CD4-positive, CD25-positive, alpha-beta regulatory T cell (primary cell): ENCODE measurements around the gene AIFM1. TPM values are rescaled to one million over a fixed set of nuclear protein-coding genes. Genes with fewer than 3 reads are reported as not detected.

Source experiments
- ATAC-seq, 2 donors: fragments of 150-1000 bp; cut with Tn5 transposase; one replicate each; pipeline ENCODE4 v1.10.0; 2021; ENCODE audit warnings: low read depth in 2 of 2, moderate number of reproducible peaks in 2 of 2, moderate library complexity in 1 of 2
- DNase-seq, 3 donors: peaks; one replicate each; pipeline versions ENCODE4 v3.0.0 to v3.0.0-alpha.2; 2012 to 2022; ENCODE audit warnings: mixed read lengths in 1 of 3
- H3K27ac ChIP-seq: one replicate; pipeline ENCODE4 v1.7.0; 2013; ENCODE audit warnings: mild to moderate bottlenecking, low read length; ENCODE audit not compliant: insufficient read depth, poor library complexity, severe bottlenecking
- H3K27me3 ChIP-seq: one replicate; pipeline ENCODE4 v1.7.0; 2013; ENCODE audit warnings: low read length; ENCODE audit not compliant: control insufficient read depth, insufficient read depth
- H3K36me3 ChIP-seq: one replicate; pipeline ENCODE4 v1.7.0; 2013; ENCODE audit warnings: mild to moderate bottlenecking, low read length, moderate library complexity; ENCODE audit not compliant: control insufficient read depth, insufficient read depth
- H3K4me1 ChIP-seq: 2 replicates; pipeline ENCODE4 v1.7.0; 2013; ENCODE audit warnings: mild to moderate bottlenecking, low read length; ENCODE audit not compliant: insufficient read depth, control insufficient read depth, poor library complexity, severe bottlenecking
- H3K4me3 ChIP-seq: one replicate; pipeline ENCODE4 v1.7.0; 2013; ENCODE audit warnings: low read depth, mild to moderate bottlenecking, low read length, moderate library complexity
- H3K9me3 ChIP-seq, 2 experiments: 1 replicate in 1 of 2; 2 replicates in 1 of 2; pipeline ENCODE4 v1.7.0; 2013; ENCODE audit warnings: low read length in 2 of 2, mild to moderate bottlenecking in 1 of 2, moderate library complexity in 1 of 2; ENCODE audit not compliant: control insufficient read depth in 2 of 2
- H3K27ac Mint-ChIP-seq, 3 donors: one replicate each; pipeline ENCODE4 v1.8.0; 2020 to 2022; ENCODE audit warnings: mild to moderate bottlenecking in 3 of 3, mixed read lengths in 3 of 3, moderate library complexity in 2 of 3
- H3K27me3 Mint-ChIP-seq: one replicate; pipeline ENCODE4 v1.8.0; 2022; ENCODE audit warnings: mild to moderate bottlenecking, mixed read lengths
- H3K36me3 Mint-ChIP-seq: one replicate; pipeline ENCODE4 v1.8.0; 2020; ENCODE audit warnings: mixed read lengths
- H3K4me1 Mint-ChIP-seq, 4 donors: one replicate each; pipeline ENCODE4 v1.8.0; 2020 to 2022; ENCODE audit warnings: mixed read lengths in 4 of 4, mild to moderate bottlenecking in 1 of 4
- H3K4me3 Mint-ChIP-seq, 4 donors: one replicate each; pipeline ENCODE4 v1.8.0; 2020 to 2022; ENCODE audit warnings: mild to moderate bottlenecking in 4 of 4, mixed read lengths in 4 of 4, moderate library complexity in 3 of 4
- H3K9me3 Mint-ChIP-seq, 7 donors: one replicate each; pipeline ENCODE4 v1.8.0; 2020 to 2022; ENCODE audit warnings: mixed read lengths in 7 of 7, mild to moderate bottlenecking in 3 of 7, moderate library complexity in 2 of 7
- polyA plus RNA-seq, 4 donors: library from polyadenylated mRNA; unstranded; fragments of 300-500 nt; fragmentation: Illumina TruSeq; gene quantifications; one replicate each; pipeline ENCODE4 v1.2.3, GENCODE V29; 2021
- total RNA-seq: library from RNA; stranded (reverse); gene quantifications from one replicate; pipeline ENCODE4 v1.2.3, GENCODE V29; 2022

AIFM1 gene
- total and polyA plus RNA-seq, 5 donors from 2014 or later = 19.3 to 32.0 (median 28.0) TPM

DNA sequence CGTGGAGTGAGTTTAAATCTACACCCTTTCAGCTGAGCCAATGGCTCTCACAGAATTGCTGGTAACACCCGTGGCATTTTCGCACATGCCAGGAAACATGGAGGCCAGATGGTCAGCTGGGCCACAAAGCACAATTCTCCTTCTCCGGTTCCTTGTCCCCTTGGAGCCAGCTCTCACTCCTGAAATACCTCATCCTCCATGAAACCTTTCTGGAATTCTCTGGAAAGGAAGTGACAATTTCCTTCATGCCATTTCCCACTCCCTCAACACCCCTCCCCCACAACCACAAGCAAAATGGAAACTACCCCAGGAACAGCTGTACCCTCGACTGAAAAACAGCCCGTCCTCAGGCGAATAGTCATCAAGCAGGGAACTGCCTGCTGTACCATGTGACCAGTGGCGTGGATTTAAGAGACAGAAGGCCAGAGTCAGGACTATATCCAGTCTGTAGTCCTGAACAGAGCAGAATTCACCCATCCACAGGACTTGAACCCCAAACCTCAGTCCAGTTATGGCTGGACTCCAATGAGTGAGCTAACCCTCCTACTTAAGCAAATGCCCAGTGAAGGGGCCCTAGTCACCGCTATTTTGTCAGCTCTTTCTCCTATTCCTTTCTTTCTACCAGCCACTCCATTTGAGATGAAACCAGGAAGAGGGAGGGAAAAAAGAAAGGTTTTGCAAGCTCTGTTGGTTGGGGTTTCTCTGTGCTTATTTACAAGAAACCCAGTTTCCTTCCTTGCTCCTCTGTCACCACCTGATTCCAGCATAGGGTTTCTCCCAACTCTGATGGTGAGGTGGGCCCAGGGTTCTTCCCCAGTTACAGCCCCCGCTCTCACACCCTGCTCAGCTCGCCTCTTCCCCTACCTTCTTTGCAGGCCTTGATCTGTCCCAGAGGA is 79.8 kb downstream of the AIFM1 start:
- Mint-ChIP-seq H3K4me1 (peaks cover 0 to 90% (median 29%) of the 10 kb centered on the region in 4 donors), H3K27me3 (no peaks in the 10 kb centered on the region), H3K4me3 (peak overlapping the region; percentile 91 to 94 (median 92)), H3K27ac (peak overlapping the region; percentile 88 to 92 (median 92)), H3K36me3 (peaks cover 3% of the 10 kb centered on the region), H3K9me3 (no peaks in the 10 kb centered on the region)
- DNase-seq (no peak), ATAC-seq (no peak)
- peaks cover 4% of the 10 kb centered on the region for H3K36me3 ChIP-seq
- H3K27ac ChIP-seq = peak overlapping the region; percentile 76
- H3K9me3 ChIP-seq = no peaks in the 10 kb centered on the region
- peaks cover 85% of the 10 kb centered on the region for H3K4me1 ChIP-seq
- H3K27me3 ChIP-seq = no peaks in the 10 kb centered on the region
- H3K4me3 ChIP-seq = peak overlapping the region; percentile 90

DNA sequence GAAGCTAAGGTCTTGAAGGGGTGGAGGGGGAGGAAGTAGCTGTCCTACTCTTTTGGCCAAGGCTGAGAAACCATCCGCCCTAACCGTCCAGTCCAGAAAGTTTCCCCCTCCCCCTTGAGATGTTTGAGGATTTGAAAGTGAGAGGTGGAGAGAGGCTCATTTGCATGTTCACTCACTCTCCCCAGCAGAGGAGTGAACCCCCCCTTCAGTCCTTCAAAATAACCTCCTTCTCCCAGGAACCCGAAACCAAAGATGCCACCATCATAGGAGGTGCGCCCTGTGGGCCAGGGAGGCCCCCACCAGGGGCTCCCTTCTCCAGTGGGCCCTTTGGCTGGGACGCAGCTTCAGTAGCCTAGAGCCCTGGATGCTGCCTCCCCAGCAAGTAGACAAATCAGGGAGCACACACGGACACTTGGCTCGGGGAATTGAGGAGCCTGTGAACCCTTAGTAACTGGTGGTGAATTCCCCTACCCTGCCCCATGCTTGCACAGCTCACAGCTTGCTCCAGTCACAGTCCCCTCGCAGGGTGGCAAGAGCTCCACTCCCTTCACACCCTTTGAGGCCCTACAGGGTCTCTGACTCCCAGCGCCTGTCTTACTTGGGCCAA is 80.9 kb downstream of the AIFM1 start:
- ATAC-seq (no peak), DNase-seq (no peak)
- H3K27me3 Mint-ChIP-seq = no peaks in the 10 kb centered on the region
- peak overlapping the region; percentile 72 to 86 (median 82) for H3K27ac Mint-ChIP-seq
- H3K27ac ChIP-seq = peak overlapping the region; percentile 76
- H3K4me3 Mint-ChIP-seq = peak overlapping the region; percentile 91 to 94 (median 92)
- H3K27me3 ChIP-seq = no peaks in the 10 kb centered on the region
- peaks cover 0 to 90% (median 28%) of the 10 kb centered on the region in 4 donors for H3K4me1 Mint-ChIP-seq
- peaks cover 8% of the 10 kb centered on the region for H3K36me3 ChIP-seq
- H3K36me3 Mint-ChIP-seq = peaks cover 4% of the 10 kb centered on the region
- H3K9me3 Mint-ChIP-seq = no peaks in the 10 kb centered on the region
- no peaks in the 10 kb centered on the region for H3K9me3 ChIP-seq
- H3K4me1 ChIP-seq = peaks cover 88% of the 10 kb centered on the region
- H3K4me3 ChIP-seq = peak overlapping the region; percentile 90

DNA sequence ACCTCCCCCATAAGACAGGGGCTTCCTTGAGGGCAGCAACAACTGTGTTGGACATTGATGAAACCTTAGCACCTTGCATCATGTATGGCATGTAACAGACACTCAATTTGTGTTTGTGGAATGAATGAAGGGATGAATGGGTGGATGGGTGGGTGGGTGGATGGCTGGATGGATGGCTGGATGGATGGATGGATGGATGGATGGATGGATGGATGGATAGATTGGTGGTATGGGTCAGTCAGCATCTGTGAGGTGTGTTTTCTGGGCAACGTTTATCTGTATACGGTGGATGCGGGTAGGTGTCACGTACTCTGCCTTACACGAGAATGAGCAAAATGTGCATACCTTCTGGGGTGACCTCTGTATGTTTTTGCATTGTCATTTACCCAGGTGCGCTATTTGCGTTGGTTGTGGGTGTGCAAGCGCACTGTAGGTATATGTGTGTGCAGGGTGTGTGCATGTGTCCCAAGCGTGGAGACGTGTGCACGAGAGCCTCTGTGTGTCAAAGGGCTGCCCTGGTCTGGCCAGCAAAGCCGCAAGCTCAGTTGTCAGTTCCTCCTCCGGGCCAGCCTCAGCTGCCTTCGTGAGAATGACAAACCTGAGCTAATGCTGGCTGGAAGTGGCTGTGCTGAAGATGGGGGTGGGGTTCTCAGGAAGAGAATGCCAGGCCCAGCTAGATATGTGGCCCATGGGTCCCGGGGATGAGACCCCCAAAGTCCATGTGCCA is 81.8 kb downstream of the AIFM1 start:
- DNase-seq = peak in 1 of 3 donors; percentile 38
- H3K4me1 ChIP-seq = peaks cover 84% of the 10 kb centered on the region
- peak overlapping the region; percentile 91 to 94 (median 92) for H3K4me3 Mint-ChIP-seq
- peaks cover 8% of the 10 kb centered on the region for H3K36me3 ChIP-seq
- H3K27me3 ChIP-seq = no peaks in the 10 kb centered on the region
- peak overlapping the region; percentile 72 to 98 (median 82) for H3K27ac Mint-ChIP-seq
- H3K9me3 Mint-ChIP-seq = no peaks in the 10 kb centered on the region
- H3K4me1 Mint-ChIP-seq = peaks cover 0 to 87% (median 30%) of the 10 kb centered on the region in 4 donors
- ATAC-seq = no peak
- peak overlapping the region; percentile 90 for H3K4me3 ChIP-seq
- H3K36me3 Mint-ChIP-seq = peaks cover 7% of the 10 kb centered on the region
- H3K27me3 Mint-ChIP-seq = no peaks in the 10 kb centered on the region
- no peaks in the 10 kb centered on the region for H3K9me3 ChIP-seq
- peak overlapping the region; percentile 77 for H3K27ac ChIP-seq

DNA sequence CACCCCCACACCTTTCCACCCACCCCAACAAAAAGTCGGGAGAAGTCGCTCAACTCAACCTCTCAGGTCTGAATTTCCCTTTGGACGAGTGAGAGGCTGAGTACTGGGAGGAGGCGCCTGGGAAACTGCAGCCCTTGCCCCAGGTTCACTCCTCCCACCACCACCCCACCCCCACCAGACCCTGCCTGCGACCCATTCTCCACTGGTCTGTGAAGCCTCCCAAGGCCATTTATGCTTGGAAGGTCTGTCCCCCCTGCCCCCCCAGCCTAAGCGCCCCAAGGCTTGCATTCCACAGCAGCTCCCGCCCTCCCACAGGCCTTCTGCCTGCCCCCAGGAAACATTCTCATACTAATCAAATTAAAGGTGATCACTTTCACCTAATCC is 82.5 kb downstream of the AIFM1 start:
- no peak for DNase-seq
- Histone ChIP-seq H3K27me3 (no peaks in the 10 kb centered on the region), H3K27ac (peak overlapping the region; percentile 77), H3K4me3 (peak overlapping the region; percentile 90), H3K36me3 (peaks cover 8% of the 10 kb centered on the region), H3K4me1 (peaks cover 81% of the 10 kb centered on the region), H3K9me3 (no peaks in the 10 kb centered on the region)
- Mint-ChIP-seq H3K36me3 (peaks cover 7% of the 10 kb centered on the region), H3K9me3 (no peaks in the 10 kb centered on the region), H3K27ac (peak overlapping the region; percentile 92 to 98 (median 94)), H3K4me1 (peaks cover 0 to 80% (median 29%) of the 10 kb centered on the region in 4 donors), H3K4me3 (peak overlapping the region; percentile 91 to 98 (median 92)), H3K27me3 (no peaks in the 10 kb centered on the region)
- ATAC-seq = no peak

DNA sequence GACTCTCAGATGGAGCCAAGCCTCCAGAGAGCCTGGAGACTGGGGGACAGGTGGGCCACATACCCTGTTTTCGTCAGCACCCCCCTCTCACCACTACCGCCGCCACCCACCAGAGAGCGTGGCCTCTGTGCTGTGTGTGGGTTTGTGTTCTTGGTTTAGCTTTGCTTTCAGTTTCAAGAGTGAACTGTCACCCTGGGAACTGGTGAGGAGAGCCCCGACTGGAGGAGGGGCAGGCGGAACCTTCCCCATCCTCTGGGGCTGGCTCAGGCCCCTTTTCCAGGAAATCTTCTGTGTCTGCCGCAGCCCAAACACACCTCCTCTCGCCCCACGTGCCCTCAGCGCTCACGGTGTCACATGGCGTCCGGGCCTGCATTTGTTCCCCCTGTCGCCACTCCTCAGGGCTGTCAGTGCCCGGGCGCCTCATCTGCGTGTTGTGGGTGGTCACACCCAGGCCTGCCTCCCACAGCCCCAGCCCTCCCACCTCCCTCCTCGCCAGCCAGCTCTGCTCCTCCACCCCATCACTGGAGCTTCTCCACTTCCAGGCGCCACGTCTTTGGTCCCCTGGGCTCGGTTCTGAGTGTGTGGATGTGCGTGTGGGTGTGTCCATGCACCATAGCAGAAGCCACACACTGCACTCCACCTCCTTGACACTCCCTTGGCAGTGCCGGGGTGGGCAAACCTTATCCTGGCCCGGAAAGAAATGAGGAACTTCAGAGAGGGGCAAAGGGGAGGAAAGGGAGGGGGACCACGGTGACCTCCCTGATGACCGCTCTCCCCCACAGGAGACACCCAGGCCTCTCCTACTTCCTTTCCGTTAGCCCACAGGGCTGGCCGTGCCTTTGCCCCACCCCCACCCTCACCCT is 83.2 kb downstream of the AIFM1 start:
- Mint-ChIP-seq H3K4me3 (peak overlapping the region; percentile 88 to 98 (median 88)), H3K4me1 (peaks cover 0 to 74% (median 24%) of the 10 kb centered on the region in 4 donors), H3K27ac (peak overlapping the region; percentile 85 to 94 (median 92)), H3K9me3 (no peaks in the 10 kb centered on the region), H3K27me3 (no peaks in the 10 kb centered on the region), H3K36me3 (peaks cover 7% of the 10 kb centered on the region)
- H3K27me3 ChIP-seq = no peaks in the 10 kb centered on the region
- ATAC-seq (peak; percentile 79 to 83), DNase-seq (peak; percentile 45 to 95 (median 74))
- peaks cover 8% of the 10 kb centered on the region for H3K36me3 ChIP-seq
- peak overlapping the region; percentile 77 for H3K27ac ChIP-seq
- peaks cover 75% of the 10 kb centered on the region for H3K4me1 ChIP-seq
- H3K9me3 ChIP-seq = no peaks in the 10 kb centered on the region
- peak overlapping the region; percentile 19 for H3K4me3 ChIP-seq

DNA sequence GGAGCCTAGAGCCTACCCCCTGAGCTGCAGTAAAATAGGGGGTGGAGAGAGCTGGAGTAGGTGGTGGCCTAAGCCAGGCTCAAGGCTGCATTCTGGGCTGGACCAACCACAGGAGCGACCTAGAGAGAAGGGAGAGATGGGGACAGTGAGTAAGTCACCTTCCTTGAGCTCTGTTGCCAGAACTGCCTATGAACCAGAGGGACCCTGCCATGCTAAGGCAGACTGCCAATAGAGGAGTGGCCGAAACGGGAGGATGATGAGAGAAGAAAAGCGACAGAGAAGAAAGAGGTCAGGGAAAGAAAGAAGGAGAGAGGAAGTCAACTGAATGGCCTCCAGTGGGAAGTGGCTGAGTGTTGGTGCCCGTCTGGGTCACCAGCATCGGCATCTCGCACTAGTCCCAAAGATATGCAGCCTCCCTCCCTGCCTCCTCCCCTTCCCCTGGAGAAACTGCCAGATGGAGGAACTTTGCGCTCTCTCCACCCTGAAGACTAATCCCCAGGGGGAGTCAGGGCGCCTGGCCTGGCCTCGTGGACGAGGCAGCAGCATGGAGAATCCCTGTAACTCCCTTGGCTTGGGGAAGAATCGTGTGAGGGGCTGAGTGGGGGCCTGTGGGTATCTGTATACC is 84.1 kb downstream of the AIFM1 start:
- Mint-ChIP-seq H3K9me3 (no peaks in the 10 kb centered on the region), H3K27me3 (no peaks in the 10 kb centered on the region), H3K27ac (peak overlapping the region; percentile 85 to 94 (median 92)), H3K4me3 (peak overlapping the region; percentile 88 to 98 (median 88)), H3K4me1 (peaks cover 0 to 65% (median 24%) of the 10 kb centered on the region in 4 donors), H3K36me3 (peaks cover 7% of the 10 kb centered on the region)
- Histone ChIP-seq H3K27me3 (no peaks in the 10 kb centered on the region), H3K27ac (peak overlapping the region; percentile 77), H3K4me1 (peaks cover 66% of the 10 kb centered on the region), H3K36me3 (peaks cover 8% of the 10 kb centered on the region), H3K9me3 (no peaks in the 10 kb centered on the region), H3K4me3 (peak overlapping the region; percentile 19)
- ATAC-seq (no peak), DNase-seq (no peak)
